Esophagus muscularis mucosa (tissue), 4 donors: ENCODE data around the gene EHD4.

Source experiments
- CTCF ChIP-seq, 3 experiments: fragments of 200-600 bp in 2 of 3; fragments of 450-650 bp in 1 of 3; sonication (generic) in 2 of 3; IDR thresholded peaks; one replicate each; pipeline ENCODE4 v1.5.1; 2017 to 2019; ENCODE audit warnings: antibody characterized with exemption in 3 of 3, mild to moderate bottlenecking in 2 of 3, moderate library complexity in 1 of 3
- EP300 ChIP-seq: sonication (generic); formaldehyde crosslinking; IDR thresholded peaks from one replicate; pipeline ENCODE4 v1.6.1; 2017; ENCODE audit warnings: antibody characterized with exemption
- POLR2AphosphoS5 ChIP-seq, 2 donors: sonication (generic); formaldehyde crosslinking; IDR thresholded peaks; one replicate each; pipeline ENCODE4 v1.6.1; 2017; ENCODE audit warnings: antibody characterized with exemption in 2 of 2

GRCh38 chr15:41994171-41994650 lies 21.9 kb upstream of the EHD4 start:
- TF ChIP-seq EP300 = no peak
- no peak for TF ChIP-seq POLR2AphosphoS5 (IDR thresholded peaks at IDR 0.05)
- TF ChIP-seq CTCF (IDR thresholded peaks at IDR 0.05) = no peak
